K562 (cell line): ENCODE results near the gene JUND. TPM values are rescaled to one million over a fixed set of nuclear protein-coding genes. Genes with fewer than 3 reads are reported as not detected.
A peak's percentile ranks its signal among the peaks of the same experiment; 100 is the strongest.

ENCODE experiments used
- AFF4 ChIP-seq: sonication (generic); formaldehyde crosslinking; IDR thresholded peaks from 2 replicates; pipeline ENCODE4 v1.8.0; 2023; ENCODE audit warnings: mild to moderate bottlenecking, missing genetic modification reagents
- ATF3 ChIP-seq, 2 experiments: fragments of 450-650 bp in 1 of 2; sonication (generic) in 1 of 2; formaldehyde crosslinking in 1 of 2; IDR thresholded peaks in 1 of 2; conservative IDR thresholded peaks in 1 of 2; 2 replicates each; pipeline versions ENCODE4 v1.6.1 to v1.8.1; 2016 to 2023; ENCODE audit warnings: mild to moderate bottlenecking in 2 of 2, moderate library complexity in 2 of 2, inconsistent platforms in 1 of 2, missing genetic modification reagents in 1 of 2
- CHD1 ChIP-seq: fragments of 200-600 bp; sonication (generic); IDR thresholded peaks from one replicate; pipeline ENCODE4 v1.6.1; 2012; ENCODE audit warnings: mild to moderate bottlenecking, moderate library complexity, low read length, inconsistent platforms
- ELF1 ChIP-seq: fragments of 200-800 bp; sonication (Bioruptor generic); IDR thresholded peaks from 2 replicates; pipeline ENCODE4 v1.6.1; 2016; ENCODE audit warnings: missing genetic modification characterization, missing compliant biosample characterization
- ERF ChIP-seq: fragments of 450-650 bp; formaldehyde crosslinking; IDR thresholded peaks from 2 replicates; pipeline ENCODE4 v1.4.0; 2020; ENCODE audit warnings: mild to moderate bottlenecking, mixed read lengths
- ETV6 ChIP-seq, 3 experiments: fragments of 150-350 bp in 1 of 3; sonication (generic) in 1 of 3; formaldehyde crosslinking in 1 of 3; IDR thresholded peaks; 2 replicates each; pipeline versions ENCODE4 v1.6.1 to v1.8.0; 2014 to 2022; ENCODE audit warnings: borderline replicate concordance in 2 of 3, low read depth in 2 of 3, antibody characterized with exemption in 1 of 3, low read length in 1 of 3, mild to moderate bottlenecking in 1 of 3, missing genetic modification reagents in 1 of 3
- HMG20B ChIP-seq: fragments of 250-450 bp; sonication (Bioruptor Pico); IDR thresholded peaks from 2 replicates; pipeline ENCODE4 v1.5.0; 2021; ENCODE audit warnings: mild to moderate bottlenecking
- PCBP1 ChIP-seq: fragments of 200-400 bp; formaldehyde crosslinking; IDR thresholded peaks from 2 replicates; pipeline ENCODE4 v1.6.1; 2018; ENCODE audit warnings: mild to moderate bottlenecking, low read depth, low read length; ENCODE audit not compliant: poor library complexity, severe bottlenecking
- POLR2A ChIP-seq: fragments of 450-650 bp; conservative IDR thresholded peaks from 2 replicates; pipeline ENCODE4 v1.6.1; 2016
- PPARD ChIP-seq: fragments of 250-450 bp; sonication (Bioruptor Pico); IDR thresholded peaks from 2 replicates; pipeline ENCODE4 v1.8.0; 2022; ENCODE audit warnings: inconsistent platforms, mild to moderate bottlenecking, moderate library complexity
- RBM14 ChIP-seq: fragments of 200-400 bp; formaldehyde crosslinking; IDR thresholded peaks from 2 replicates; pipeline ENCODE4 v1.6.1; 2018; ENCODE audit warnings: low read depth, mild to moderate bottlenecking, low read length, moderate library complexity, borderline replicate concordance; ENCODE audit not compliant: insufficient read depth
- RBM22 ChIP-seq: fragments of 200-400 bp; formaldehyde crosslinking; IDR thresholded peaks from 2 replicates; pipeline ENCODE4 v1.6.1; 2018; ENCODE audit warnings: low read length, low read depth; ENCODE audit not compliant: poor library complexity, severe bottlenecking
- SMAD3 ChIP-seq: fragments of 450-650 bp; formaldehyde crosslinking; conservative IDR thresholded peaks from 2 replicates; pipeline ENCODE4 v1.4.0; 2020; ENCODE audit warnings: mild to moderate bottlenecking
- TBP ChIP-seq: optimal IDR thresholded peaks from 2 replicates; pipeline ENCODE3; 2011; ENCODE audit warnings: low read depth, low read length, improper control_type of control experiment
- ZBTB43 ChIP-seq: sonication (generic); formaldehyde crosslinking; IDR thresholded peaks from 2 replicates; pipeline ENCODE4 v1.8.0; 2023; ENCODE audit warnings: mild to moderate bottlenecking, missing genetic modification reagents
- ZNF512 ChIP-seq: IDR thresholded peaks from 2 replicates; pipeline ENCODE4 v1.6.1; 2016; ENCODE audit warnings: missing genetic modification characterization, missing compliant biosample characterization
- polyA plus RNA-seq, 8 experiments: library from polyadenylated mRNA; depleted of rRNA in 4 of 8; stranded (reverse) in 5 of 8; unstranded in 3 of 8; fragments of >200 nt; fragmentation: Nextera tagmentation in 2 of 8; fragmentation: Illumina TruSeq in 1 of 8; extraction: Ambion mirVana in 2 of 8; extraction: Trizol in 1 of 8; gene quantifications; 2 replicates each; pipeline versions ENCODE4 v1.2.1 to v1.2.3, GENCODE V29; 2011 to 2014; ENCODE audit warnings: inconsistent platforms in 1 of 8, missing spikeins in 1 of 8
- total RNA-seq, 7 experiments: library from RNA; depleted of rRNA in 6 of 7; stranded (reverse); fragments of >200 nt in 6 of 7; fragmentation: Illumina TruSeq in 2 of 7; extraction: Trizol in 2 of 7; gene quantifications; 2 replicates each; pipeline versions ENCODE4 v1.2.1 to v1.2.3, GENCODE V29; 2011 to 2021; ENCODE audit warnings: low replicate concordance in 1 of 7

The JUND gene
- total and polyA plus RNA-seq, 9 of the 15 experiments (the other 6 are each of a cell fraction or from before 2014, with no cell fraction given), result 6.4 to 286 (median 42.3) TPM

GRCh38 chr19:18280247-18281081 lies 958 bp downstream of the JUND start (continued):
- TF ChIP-seq ZBTB43 (CRISPR knock-in tag), result no peak
- TF ChIP-seq AFF4, result peak; percentile 97
- no peak for TF ChIP-seq PPARD
- peak; percentile 63 for TF ChIP-seq TBP
- TF ChIP-seq PCBP1, result peak; percentile 91
- no peak; the same call in 1 of the 2 replicates for TF ChIP-seq POLR2A
- TF ChIP-seq ATF3 (IDR thresholded peaks at IDR 0.05), result no peak
- TF ChIP-seq ATF3 (CRISPR knock-in tag; conservative IDR thresholded peaks at IDR 0.05), result 0 out of 2 replicates have a peak, but pooled peaks have one; percentile 32
- TF ChIP-seq CHD1, result peak; percentile 92
- TF ChIP-seq ERF (CRISPR knock-in tag), result peak; percentile 84; the same call in 1 of the 2 replicates
- TF ChIP-seq ETV6 (IDR thresholded peaks at IDR 0.05; ENCODE audit: borderline replicate concordance in 1 of 2, low read depth in 2 of 2, low read length in 1 of 2), result no peak
- TF ChIP-seq ETV6 (CRISPR knock-in tag; IDR thresholded peaks at IDR 0.05; ENCODE audit: borderline replicate concordance), result 0 out of 2 replicates have a peak, but pooled peaks have one; percentile 6
- TF ChIP-seq ZNF512 (tag), result no peak
- TF ChIP-seq RBM14, result peak; percentile 91; the same call in 1 of the 2 replicates
- peak; percentile 98 for TF ChIP-seq RBM22
- no peak for TF ChIP-seq HMG20B
- TF ChIP-seq SMAD3 (CRISPR knock-in tag), result no peak
- no peak for TF ChIP-seq ELF1
